KOPT-K1 (cell line): ENCODE measurements around the gene PPP6R2.

Experiments
- H3K27ac ChIP-seq: fragments of 200-600 bp; sonication (generic); 2 replicates; pipeline ENCODE4 v1.5.1; 2016; ENCODE audit warnings: antibody characterized with exemption, mild to moderate bottlenecking, low read depth, low read length; ENCODE audit not compliant: poor library complexity, severe bottlenecking
- H3K36me3 ChIP-seq: fragments of 200-600 bp; sonication (generic); 2 replicates; pipeline ENCODE4 v1.5.1; 2017; ENCODE audit warnings: antibody characterized with exemption, mild to moderate bottlenecking, low read length, moderate library complexity; ENCODE audit not compliant: insufficient read depth
- H3K9me3 ChIP-seq: fragments of 200-600 bp; sonication (generic); 2 replicates; pipeline ENCODE4 v1.5.1; 2017; ENCODE audit warnings: antibody characterized with exemption, low read length, mild to moderate bottlenecking; ENCODE audit not compliant: insufficient read depth, poor library complexity, severe bottlenecking

PPP6R2 gene

DNA sequence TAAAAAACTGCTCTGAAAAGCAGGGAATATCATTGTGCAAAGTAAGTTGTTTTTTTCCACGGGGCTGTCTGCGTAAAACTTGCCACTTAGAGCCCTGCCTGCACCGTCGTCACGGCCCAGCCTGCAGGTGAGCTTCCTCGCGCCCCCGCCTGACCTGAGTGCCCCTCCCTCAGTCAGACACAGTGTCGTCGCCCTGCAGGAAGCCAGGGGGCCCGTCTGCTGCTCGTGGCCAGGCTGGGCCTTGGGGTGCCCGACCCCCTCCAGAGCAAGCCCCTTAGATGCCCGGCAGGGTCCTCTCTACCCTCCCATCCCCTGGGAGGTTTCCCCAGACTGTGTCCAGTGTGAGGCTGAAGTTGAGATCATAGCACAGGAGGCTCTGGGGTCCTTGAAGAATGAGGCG lies 100.1 kb downstream of the PPP6R2 start:
- Histone ChIP-seq H3K27ac (no peak overlapping the region), H3K9me3 (no peaks in the 10 kb centered on the region), H3K36me3 (peaks cover 92% of the 10 kb centered on the region)

- no peak overlapping the region for H3K27ac ChIP-seq
- H3K9me3 ChIP-seq, result no peaks in the 10 kb centered on the region
- H3K36me3 ChIP-seq, result peaks cover 92% of the 10 kb centered on the region
Measured at GRCh38 chr22:50443801-50444625, 100.9 kb downstream of the PPP6R2 start.

GRCh38 chr22:50444663-50445062 lies 101.5 kb downstream of the PPP6R2 start:
- H3K9me3 ChIP-seq, result no peaks in the 10 kb centered on the region
- H3K27ac ChIP-seq, result no peak overlapping the region
- peaks cover 92% of the 10 kb centered on the region for H3K36me3 ChIP-seq

GRCh38 chr22:50445071-50445879 lies 102.1 kb downstream of the PPP6R2 start:
- H3K36me3 ChIP-seq, result peaks cover 92% of the 10 kb centered on the region
- H3K9me3 ChIP-seq, result no peaks in the 10 kb centered on the region
- peak overlapping the region; percentile 26 for H3K27ac ChIP-seq

GRCh38 chr22:50445880-50446707 lies 103.0 kb downstream of the PPP6R2 start:
- Histone ChIP-seq H3K36me3 (peaks cover 92% of the 10 kb centered on the region), H3K27ac (peak overlapping the region; percentile 26), H3K9me3 (no peaks in the 10 kb centered on the region)

DNA sequence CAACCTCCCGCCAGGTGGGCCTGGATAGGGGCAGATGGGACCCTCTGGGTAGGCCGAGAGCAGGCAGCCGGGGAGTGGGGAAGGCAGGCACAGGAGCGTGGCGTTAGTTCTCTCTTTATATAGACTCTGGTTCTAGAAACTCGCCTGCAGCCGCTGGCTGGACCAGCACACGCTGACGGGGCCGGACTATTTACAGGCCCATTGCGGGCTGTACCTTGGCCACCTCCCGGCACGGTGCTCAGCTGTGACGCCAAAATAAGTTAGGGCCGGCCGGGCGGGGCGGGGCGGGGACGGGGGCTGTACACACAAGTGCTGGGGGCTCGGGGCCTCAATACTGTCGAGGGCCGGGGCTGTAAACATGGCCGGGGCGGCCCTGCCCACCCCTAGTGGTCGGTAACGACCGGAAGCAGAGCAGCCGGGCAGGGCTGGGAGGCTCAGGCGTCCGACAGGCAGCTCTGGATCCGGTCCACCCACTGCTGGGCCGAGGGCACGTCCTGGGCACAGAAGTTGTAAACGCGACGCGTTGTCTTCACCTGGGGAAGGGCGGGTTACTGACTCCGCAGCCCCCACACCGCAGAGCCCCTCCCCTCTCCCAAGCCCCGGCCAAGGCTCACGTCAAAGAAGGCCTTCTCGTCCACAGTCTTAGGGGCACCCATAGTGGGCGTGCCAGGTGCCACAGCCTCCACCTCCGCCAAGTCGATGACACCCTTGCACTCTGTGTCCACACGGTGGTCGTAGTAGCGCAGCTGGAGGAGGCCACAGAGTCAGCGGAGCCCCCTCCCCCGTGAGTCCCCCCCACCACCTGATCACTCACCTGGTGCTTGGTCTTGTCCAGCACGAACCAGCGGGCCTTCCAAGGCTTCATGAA lies 103.8 kb downstream of the PPP6R2 start:
- H3K27ac ChIP-seq, result no peak overlapping the region
- H3K9me3 ChIP-seq, result no peaks in the 10 kb centered on the region
- peaks cover 93% of the 10 kb centered on the region for H3K36me3 ChIP-seq

DNA sequence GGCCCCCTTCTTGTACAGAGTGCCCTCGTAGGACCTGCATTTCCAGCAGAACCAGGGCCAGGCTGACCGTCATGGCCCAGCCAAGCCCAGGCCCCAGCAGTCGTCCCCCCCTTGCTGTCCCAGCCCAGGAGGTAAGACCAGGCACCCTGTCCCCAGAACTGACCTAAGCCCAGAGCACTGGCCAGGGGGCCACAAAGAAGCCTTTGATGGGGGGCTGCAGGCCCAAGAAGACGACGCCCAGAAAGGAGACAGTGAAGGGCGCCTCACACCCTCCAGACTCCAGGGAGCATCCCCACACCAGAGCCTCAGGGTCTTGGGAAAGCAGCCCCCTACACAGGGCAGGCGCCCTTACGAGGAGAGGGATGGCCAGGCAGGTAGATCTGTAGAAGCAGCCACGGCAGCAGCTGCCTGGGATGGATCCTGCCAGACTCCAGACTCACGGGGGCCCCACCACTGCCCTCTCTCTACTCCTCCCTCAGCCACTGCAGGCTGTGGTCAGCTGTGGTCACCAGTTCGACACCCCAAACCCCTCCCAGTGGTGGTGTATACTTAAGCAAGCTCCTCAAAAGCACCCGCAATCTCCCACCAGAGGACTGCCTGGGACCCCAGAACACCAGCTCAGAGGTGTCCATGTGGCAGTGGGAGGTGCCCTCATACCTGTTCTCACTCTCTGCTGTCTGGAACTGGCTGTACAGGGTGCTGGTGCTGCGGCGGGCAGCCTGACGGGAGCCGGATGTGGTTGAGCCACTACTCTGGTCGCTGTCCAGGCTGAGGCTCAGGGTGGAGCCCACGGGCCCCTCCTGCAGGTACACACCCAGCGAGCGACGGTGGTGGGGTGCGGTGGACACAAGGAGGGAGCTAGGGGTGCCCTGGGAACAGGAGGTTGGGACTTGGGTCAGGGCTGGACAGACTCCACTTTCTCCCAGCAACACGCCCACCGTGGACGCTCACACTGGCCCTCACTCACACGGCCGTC lies 104.7 kb downstream of the PPP6R2 start:
- no peaks in the 10 kb centered on the region for H3K9me3 ChIP-seq
- no peak overlapping the region for H3K27ac ChIP-seq
- peaks cover 97% of the 10 kb centered on the region for H3K36me3 ChIP-seq

DNA sequence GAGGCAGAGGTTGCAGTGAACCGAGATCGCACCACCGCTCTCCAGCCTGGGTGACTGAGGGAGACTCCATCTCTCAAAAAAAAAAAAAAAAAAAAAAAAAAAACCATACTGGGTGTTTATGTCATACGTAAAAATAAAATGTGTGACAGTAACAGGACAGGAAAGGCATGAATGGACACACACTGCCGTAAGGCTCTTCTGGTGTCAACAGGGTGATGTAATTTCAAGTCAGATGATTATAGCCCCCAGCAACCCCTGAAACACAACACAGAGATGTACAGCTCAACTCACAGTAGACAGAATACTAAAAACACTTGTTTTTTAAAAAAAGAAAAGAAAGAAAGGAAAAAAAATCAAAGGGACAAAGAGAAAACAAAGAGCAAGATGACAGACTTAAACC lies 109.5 kb downstream of the PPP6R2 start:
- Histone ChIP-seq H3K36me3 (peaks cover 99% of the 10 kb centered on the region), H3K27ac (no peak overlapping the region), H3K9me3 (no peaks in the 10 kb centered on the region)

- Histone ChIP-seq H3K9me3 (no peaks in the 10 kb centered on the region), H3K36me3 (peaks cover 99% of the 10 kb centered on the region), H3K27ac (no peak overlapping the region)
Measured at GRCh38 chr22:50454556-50455075, 111.5 kb downstream of the PPP6R2 start.

DNA sequence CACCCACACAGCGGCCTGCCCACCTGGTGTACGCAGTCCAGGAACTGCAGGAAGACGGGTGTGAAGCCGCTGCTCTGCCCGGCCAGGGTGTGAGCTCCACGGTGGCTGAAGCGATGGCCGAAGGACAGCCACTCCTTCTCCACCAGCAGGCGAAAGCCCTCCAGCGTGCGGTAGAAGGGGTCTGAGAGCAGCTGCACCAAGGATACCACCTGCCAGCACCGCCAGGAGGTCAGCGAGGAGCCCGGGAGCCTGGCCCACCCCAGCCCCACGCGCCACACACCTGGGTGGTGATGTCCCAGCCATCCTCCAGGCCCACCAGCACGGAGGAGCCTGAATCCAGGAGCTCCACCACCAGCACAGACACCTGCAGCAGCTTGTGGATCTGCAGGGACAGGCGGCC lies 112.1 kb downstream of the PPP6R2 start:
- Histone ChIP-seq H3K27ac (no peak overlapping the region), H3K36me3 (peaks cover 99% of the 10 kb centered on the region), H3K9me3 (no peaks in the 10 kb centered on the region)

- Histone ChIP-seq H3K27ac (no peak overlapping the region), H3K36me3 (peaks cover 99% of the 10 kb centered on the region), H3K9me3 (no peaks in the 10 kb centered on the region)
Measured at GRCh38 chr22:50456026-50456425, 112.9 kb downstream of the PPP6R2 start.

DNA sequence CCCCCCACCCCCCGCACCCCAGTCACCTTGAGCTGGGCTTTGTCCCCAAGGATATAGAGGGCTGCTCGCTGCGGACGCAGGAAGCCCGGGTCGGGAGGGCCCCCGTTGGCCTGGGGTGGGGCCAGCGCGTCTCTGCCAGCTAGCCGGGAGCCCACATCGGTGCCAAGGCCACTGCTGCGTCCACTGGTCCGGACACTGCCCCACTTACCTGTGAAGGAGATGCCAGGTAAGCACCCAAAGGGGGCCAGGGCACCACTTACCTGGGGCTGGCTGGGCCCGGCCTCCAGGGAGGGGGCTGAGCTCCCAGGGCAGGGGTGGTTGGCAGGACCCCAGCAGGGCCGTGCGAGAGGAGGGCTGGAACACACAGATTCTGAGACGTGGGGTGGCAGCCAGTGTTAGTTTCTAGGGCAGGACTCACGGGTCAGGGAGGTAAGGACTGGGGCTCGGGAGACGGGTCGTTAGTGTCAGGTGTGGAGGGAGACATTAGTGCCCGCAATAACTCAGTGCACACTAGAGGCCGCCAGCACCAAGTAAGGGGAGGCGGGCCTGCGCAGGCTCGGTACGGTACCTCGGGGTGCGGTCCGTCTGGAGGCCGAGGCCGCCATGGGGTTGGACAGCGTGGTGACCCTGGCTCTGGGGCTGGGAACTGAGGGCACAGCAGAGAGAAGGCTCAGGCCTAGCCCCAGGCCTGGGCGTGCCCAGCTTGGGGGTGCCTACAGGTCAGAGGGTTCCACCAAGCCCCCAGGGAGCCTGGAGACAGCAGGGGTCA lies 113.5 kb downstream of the PPP6R2 start:
- Histone ChIP-seq H3K27ac (no peak overlapping the region), H3K9me3 (no peaks in the 10 kb centered on the region), H3K36me3 (peaks cover 99% of the 10 kb centered on the region)

- Histone ChIP-seq H3K27ac (no peak overlapping the region), H3K36me3 (peaks cover 99% of the 10 kb centered on the region)
Measured at GRCh38 chr22:50459016-50459415, 115.9 kb downstream of the PPP6R2 start.

More at GRCh38 chr22:50459016-50459415, 115.9 kb downstream of the PPP6R2 start:
- H3K9me3 ChIP-seq, result no peaks in the 10 kb centered on the region
